Endothelial cell (in vitro differentiated cells): ENCODE measurements around the gene CCR1. TPM values are rescaled to one million over a fixed set of nuclear protein-coding genes. Genes with fewer than 3 reads are reported as not detected.

Source experiments
- DNase-seq: peaks from one replicate; pipeline ENCODE4 v3.0.0; 2021; ENCODE audit warnings: low spot score
- H3K27ac Mint-ChIP-seq: one replicate; pipeline ENCODE4 v1.8.0; 2021; ENCODE audit warnings: mixed read lengths, inconsistent platforms; ENCODE audit not compliant: unreplicated experiment
- H3K27me3 Mint-ChIP-seq: one replicate; pipeline ENCODE4 v1.8.0; 2021; ENCODE audit warnings: mild to moderate bottlenecking, moderate library complexity, mixed read lengths, inconsistent platforms; ENCODE audit not compliant: unreplicated experiment
- H3K36me3 Mint-ChIP-seq: one replicate; pipeline ENCODE4 v1.8.0; 2021; ENCODE audit warnings: mild to moderate bottlenecking, low read depth, mixed read lengths, inconsistent platforms; ENCODE audit not compliant: unreplicated experiment
- H3K4me1 Mint-ChIP-seq: one replicate; pipeline ENCODE4 v1.8.0; 2021; ENCODE audit warnings: mild to moderate bottlenecking, mixed read lengths, inconsistent platforms; ENCODE audit not compliant: unreplicated experiment
- H3K4me3 Mint-ChIP-seq: one replicate; pipeline ENCODE4 v1.8.0; 2021; ENCODE audit warnings: mild to moderate bottlenecking, mixed read lengths, inconsistent platforms; ENCODE audit not compliant: unreplicated experiment
- H3K9me3 Mint-ChIP-seq: one replicate; pipeline ENCODE4 v1.8.0; 2021; ENCODE audit warnings: mixed read lengths, inconsistent platforms; ENCODE audit not compliant: unreplicated experiment
- total RNA-seq: library from RNA; stranded (reverse); fragmentation: NEBNext Ultra II Directional; extraction: Animal tissue kit (Norgen Biotek cat#: 25700); gene quantifications from one replicate; pipeline ENCODE4 v1.2.1, GENCODE V29; 2021; ENCODE audit not compliant: unreplicated experiment
- TF ChIP-seq, protein P1 (sequence below): fragments of 200-600 bp; sonication (generic); IDR thresholded peaks from one replicate; pipeline ENCODE4 v1.5.0; 2021; ENCODE audit warnings: antibody characterized with exemption; ENCODE audit not compliant: unreplicated experiment

CCR1 gene
- total RNA-seq, 1 donor from 2014 or later: not detected

- Mint-ChIP-seq H3K27ac (no peak overlapping the region), H3K27me3 (no peaks in the 10 kb centered on the region), H3K4me3 (no peak overlapping the region), H3K4me1 (peaks cover 17% of the 10 kb centered on the region), H3K9me3 (no peaks in the 10 kb centered on the region), H3K36me3 (no peaks in the 10 kb centered on the region)
- DNase-seq: no peak
- TF ChIP-seq, protein P1, sequence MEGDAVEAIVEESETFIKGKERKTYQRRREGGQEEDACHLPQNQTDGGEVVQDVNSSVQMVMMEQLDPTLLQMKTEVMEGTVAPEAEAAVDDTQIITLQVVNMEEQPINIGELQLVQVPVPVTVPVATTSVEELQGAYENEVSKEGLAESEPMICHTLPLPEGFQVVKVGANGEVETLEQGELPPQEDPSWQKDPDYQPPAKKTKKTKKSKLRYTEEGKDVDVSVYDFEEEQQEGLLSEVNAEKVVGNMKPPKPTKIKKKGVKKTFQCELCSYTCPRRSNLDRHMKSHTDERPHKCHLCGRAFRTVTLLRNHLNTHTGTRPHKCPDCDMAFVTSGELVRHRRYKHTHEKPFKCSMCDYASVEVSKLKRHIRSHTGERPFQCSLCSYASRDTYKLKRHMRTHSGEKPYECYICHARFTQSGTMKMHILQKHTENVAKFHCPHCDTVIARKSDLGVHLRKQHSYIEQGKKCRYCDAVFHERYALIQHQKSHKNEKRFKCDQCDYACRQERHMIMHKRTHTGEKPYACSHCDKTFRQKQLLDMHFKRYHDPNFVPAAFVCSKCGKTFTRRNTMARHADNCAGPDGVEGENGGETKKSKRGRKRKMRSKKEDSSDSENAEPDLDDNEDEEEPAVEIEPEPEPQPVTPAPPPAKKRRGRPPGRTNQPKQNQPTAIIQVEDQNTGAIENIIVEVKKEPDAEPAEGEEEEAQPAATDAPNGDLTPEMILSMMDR: no peak
Measured at GRCh38 chr3:46233194-46233593, 25.1 kb upstream of the CCR1 start.

DNA sequence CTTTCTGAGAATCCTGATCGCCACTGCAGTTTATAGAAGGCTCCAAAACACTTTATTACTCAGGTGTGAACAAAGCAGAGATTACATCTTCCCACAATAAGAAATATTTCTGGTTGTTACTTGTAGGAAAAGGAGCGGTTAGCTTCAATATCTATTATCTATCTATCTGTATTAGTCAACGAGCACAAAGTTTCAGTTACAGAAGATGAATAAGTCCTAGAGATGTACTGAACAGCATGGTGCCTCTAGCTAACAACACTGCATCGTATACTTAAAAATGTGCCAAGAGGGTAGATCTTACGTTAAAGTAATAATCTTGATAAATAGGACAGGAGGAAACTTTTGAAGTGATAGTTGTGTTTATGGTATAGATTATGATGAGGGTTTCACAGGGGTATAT, 23.2 kb upstream of the CCR1 start:
- Mint-ChIP-seq H3K27ac (no peak overlapping the region), H3K4me1 (peaks cover 13% of the 10 kb centered on the region), H3K4me3 (no peak overlapping the region), H3K27me3 (no peaks in the 10 kb centered on the region), H3K9me3 (no peaks in the 10 kb centered on the region), H3K36me3 (no peaks in the 10 kb centered on the region)
- TF ChIP-seq, protein P1: no peak
- DNase-seq: no peak

GRCh38 chr3:46228260-46229242, 20.4 kb upstream of the CCR1 start:
- Mint-ChIP-seq H3K4me1 (peaks cover 8% of the 10 kb centered on the region), H3K36me3 (no peaks in the 10 kb centered on the region), H3K27me3 (peaks cover 1% of the 10 kb centered on the region), H3K4me3 (no peak overlapping the region), H3K9me3 (no peaks in the 10 kb centered on the region), H3K27ac (no peak overlapping the region)
- DNase-seq: no peak
- TF ChIP-seq, protein P1: no peak

GRCh38 chr3:46222435-46223161, 14.5 kb upstream of the CCR1 start:
- TF ChIP-seq, protein P1: no peak
- H3K4me3 Mint-ChIP-seq: no peak overlapping the region
- no peak overlapping the region for H3K27ac Mint-ChIP-seq
- no peaks in the 10 kb centered on the region for H3K9me3 Mint-ChIP-seq
- no peak for DNase-seq
- no peaks in the 10 kb centered on the region for H3K4me1 Mint-ChIP-seq
- H3K27me3 Mint-ChIP-seq: peaks cover 4% of the 10 kb centered on the region
- H3K36me3 Mint-ChIP-seq: no peaks in the 10 kb centered on the region
